H1 (cell line): ENCODE data around the gene TAC4. TPM values are rescaled to one million over a fixed set of nuclear protein-coding genes. Genes with fewer than 3 reads are reported as not detected.

ENCODE experiments used
- CTCF ChIA-PET: fragments of 300-600 bp; sonication (Branson Sonifier 250); formaldehyde crosslinking; loops from one replicate; lab custom pipeline; 2021; ENCODE audit not compliant: partially characterized antibody; lab: Charles Lee
- POLR2A ChIA-PET: fragments of 300-600 bp; sonication (Branson Sonifier 250); formaldehyde crosslinking; loops from one replicate; lab custom pipeline; 2021; ENCODE audit warnings: inconsistent platforms; ENCODE audit not compliant: partially characterized antibody; lab: Charles Lee
- DNase-seq, 2 experiments: peaks; one replicate each; pipeline versions ENCODE4 v3.0.0 to v3.0.0-alpha.2; 2010 to 2022; ENCODE audit warnings: low spot score in 2 of 2, low read depth in 1 of 2, mixed read lengths in 1 of 2
- FAIRE-seq: peaks from 2 replicates; lab custom pipeline; 2011; peaks lifted over from hg19 to GRCh38; lab: Jason Lieb, UNC
- H2AFZ ChIP-seq: 2 replicates; pipeline ENCODE4 v1.8.1; 2012; ENCODE audit warnings: low read length, inconsistent platforms
- H2AK5ac ChIP-seq: 2 replicates; pipeline ENCODE4 v1.6.1; 2013; ENCODE audit warnings: low read depth, low read length
- H2BK120ac ChIP-seq: replicated peaks from 2 replicates; pipeline ENCODE3; 2013; ENCODE audit warnings: low read depth, low read length, inconsistent platforms
- H2BK12ac ChIP-seq: 2 replicates; pipeline ENCODE4 v1.6.1; 2013; ENCODE audit warnings: low read depth, low read length
- H2BK15ac ChIP-seq: 2 replicates; pipeline ENCODE4 v1.6.1; 2013; ENCODE audit warnings: low read length
- H2BK20ac ChIP-seq: 2 replicates; pipeline ENCODE4 v1.6.1; 2013; ENCODE audit warnings: low read length
- H2BK5ac ChIP-seq: 2 replicates; pipeline ENCODE4 v1.6.1; 2013; ENCODE audit warnings: low read depth, low read length
- H3K14ac ChIP-seq: 2 replicates; pipeline ENCODE4 v1.6.1; 2013; ENCODE audit warnings: inconsistent platforms; ENCODE audit not compliant: insufficient read length
- H3K18ac ChIP-seq: 2 replicates; pipeline ENCODE4 v1.6.1; 2013; ENCODE audit warnings: low read length; ENCODE audit errors: extremely low read depth
- H3K23ac ChIP-seq: 2 replicates; pipeline ENCODE4 v1.6.1; 2013; ENCODE audit warnings: inconsistent platforms; ENCODE audit not compliant: insufficient read length
- H3K23me2 ChIP-seq: 2 replicates; pipeline ENCODE4 v1.6.1; 2013; ENCODE audit warnings: low read depth, low read length
- H3K27ac ChIP-seq: 2 replicates; pipeline ENCODE4 v1.6.1; 2011; ENCODE audit warnings: low read depth, low read length, inconsistent platforms
- H3K27me3 ChIP-seq, 4 experiments: replicated peaks in 1 of 4; 1 replicate in 1 of 4; 2 replicates in 3 of 4; pipeline versions ENCODE4 v1.6.1 to v1.8.1; 2011 to 2013; ENCODE audit warnings: low read length in 3 of 4, mild to moderate bottlenecking in 3 of 4, inconsistent platforms in 2 of 4, mixed read lengths in 2 of 4, moderate library complexity in 1 of 4; ENCODE audit not compliant: control insufficient read depth in 3 of 4, insufficient read depth in 3 of 4; ENCODE audit errors: extremely low read depth in 1 of 4
- H3K36me3 ChIP-seq, 4 experiments: 2 replicates each; pipeline versions ENCODE4 v1.6.1 to v1.8.1; 2011 to 2013; ENCODE audit warnings: mild to moderate bottlenecking in 4 of 4, low read length in 3 of 4, moderate library complexity in 2 of 4, control low read depth in 1 of 4, inconsistent platforms in 1 of 4; ENCODE audit not compliant: insufficient read depth in 4 of 4, control insufficient read depth in 2 of 4
- H3K4ac ChIP-seq: replicated peaks from 2 replicates; pipeline ENCODE3; 2013; ENCODE audit warnings: low read length, low read depth, mixed read lengths, inconsistent platforms; ENCODE audit not compliant: insufficient read length
- H3K4me1 ChIP-seq, 4 experiments: replicated peaks in 1 of 4; 1 replicate in 1 of 4; 2 replicates in 3 of 4; pipeline versions ENCODE4 v1.6.1 to v1.8.1; 2011 to 2013; ENCODE audit warnings: low read length in 3 of 4, inconsistent platforms in 2 of 4, mixed read lengths in 1 of 4; ENCODE audit not compliant: insufficient read depth in 4 of 4, control insufficient read depth in 3 of 4
- H3K4me2 ChIP-seq, 2 experiments: 2 replicates each; pipeline versions ENCODE4 v1.6.1 to v1.8.1; 2011 to 2013; ENCODE audit warnings: low read depth in 2 of 2, low read length in 2 of 2, control low read depth in 1 of 2, inconsistent platforms in 1 of 2, mild to moderate bottlenecking in 1 of 2; ENCODE audit not compliant: insufficient read depth in 1 of 2
- H3K4me3 ChIP-seq, 4 experiments: fragments of 200-600, 300-600 bp in 1 of 4; sonication (generic), shearing (Covaris generic), sonication (Bioruptor Twin) in 1 of 4; 2 replicates each; pipeline versions ENCODE4 v1.5.1 to v1.8.1; 2011 to 2016; ENCODE audit warnings: low read length in 4 of 4, low read depth in 3 of 4, control low read depth in 2 of 4, inconsistent platforms in 2 of 4, mild to moderate bottlenecking in 2 of 4, mixed read lengths in 1 of 4, moderate library complexity in 1 of 4; ENCODE audit not compliant: insufficient read depth in 2 of 4; ENCODE audit errors: extremely low read depth in 1 of 4
- H3K56ac ChIP-seq: replicated peaks from 2 replicates; pipeline ENCODE3; 2013; ENCODE audit warnings: low read depth, mild to moderate bottlenecking, mixed read lengths, low read length, inconsistent platforms; ENCODE audit not compliant: insufficient read length
- H3K79me1 ChIP-seq: 2 replicates; pipeline ENCODE4 v1.6.1; 2013; ENCODE audit warnings: low read depth, low read length, control low read depth
- H3K79me2 ChIP-seq, 2 experiments: 2 replicates each; pipeline versions ENCODE4 v1.6.1 to v1.8.1; 2012 to 2013; ENCODE audit warnings: low read length in 2 of 2, mild to moderate bottlenecking in 2 of 2, inconsistent platforms in 1 of 2; ENCODE audit not compliant: insufficient read depth in 2 of 2, control insufficient read depth in 1 of 2
- H3K9ac ChIP-seq, 4 experiments: replicated peaks in 1 of 4; 1 replicate in 1 of 4; 2 replicates in 3 of 4; pipeline versions ENCODE4 v1.6.1 to v1.8.1; 2011 to 2013; ENCODE audit warnings: low read depth in 3 of 4, low read length in 3 of 4, control low read depth in 2 of 4, mild to moderate bottlenecking in 2 of 4, moderate library complexity in 2 of 4, inconsistent platforms in 1 of 4; ENCODE audit errors: extremely low read depth in 1 of 4
- H3K9me3 ChIP-seq, 2 experiments: 2 replicates each; pipeline versions ENCODE4 v1.6.1 to v1.8.1; 2012 to 2013; ENCODE audit warnings: mild to moderate bottlenecking in 2 of 2, moderate library complexity in 2 of 2, control low read depth in 1 of 2, inconsistent platforms in 1 of 2, low read depth in 1 of 2, low read length in 1 of 2, mixed read lengths in 1 of 2; ENCODE audit not compliant: insufficient read depth in 2 of 2
- H4K20me1 ChIP-seq, 2 experiments: replicated peaks in 1 of 2; 2 replicates each; pipeline versions ENCODE3 to v1.8.1; 2011 to 2013; ENCODE audit warnings: inconsistent platforms in 2 of 2, low read length in 2 of 2, mild to moderate bottlenecking in 1 of 2; ENCODE audit not compliant: insufficient read depth in 2 of 2, control insufficient read depth in 1 of 2
- H4K5ac ChIP-seq: 2 replicates; pipeline ENCODE4 v1.6.1; 2013; ENCODE audit warnings: low read length, low read depth, mixed read lengths, inconsistent platforms; ENCODE audit not compliant: insufficient read length
- H4K8ac ChIP-seq: 2 replicates; pipeline ENCODE4 v1.8.0; 2013; ENCODE audit warnings: mild to moderate bottlenecking, moderate library complexity, low read length, inconsistent platforms; ENCODE audit not compliant: insufficient read depth; ENCODE audit errors: extremely low read depth
- H4K91ac ChIP-seq: replicated peaks from 2 replicates; pipeline ENCODE3; 2013; ENCODE audit warnings: low read length, mixed read lengths, inconsistent platforms; ENCODE audit not compliant: insufficient read length
- GABPA ChIP-seq: IDR thresholded peaks from 2 replicates; pipeline ENCODE4 v1.6.1; 2011; ENCODE audit warnings: mild to moderate bottlenecking, low read length, moderate library complexity, borderline replicate concordance; ENCODE audit not compliant: insufficient read depth
- SUZ12 ChIP-seq: fragments of 200-600 bp; sonication (generic); IDR thresholded peaks from 2 replicates; pipeline ENCODE4 v1.6.1; 2012; ENCODE audit warnings: mild to moderate bottlenecking, inconsistent platforms, low read length, moderate library complexity, mixed read lengths
- YY1 ChIP-seq: IDR thresholded peaks from 2 replicates; pipeline ENCODE4 v1.6.1; 2011; ENCODE audit warnings: low read depth, mild to moderate bottlenecking, low read length
- WGBS, 2 experiments: shearing (Covaris generic) in 1 of 2; methylation state at CpG; one replicate each; pipeline versions ENCODE4 v1.1.6 to v1.1.7; 2013 to 2015; ENCODE audit warnings: low lambda C conversion rate in 2 of 2, mixed read lengths in 2 of 2, inconsistent platforms in 1 of 2, low coverage in 1 of 2, missing lambda C conversion rate in 1 of 2; ENCODE audit not compliant: insufficient replicate concordance in 2 of 2, insufficient coverage in 1 of 2, insufficient read length in 1 of 2; ENCODE audit errors: extremely low coverage in 1 of 2, missing lambda C conversion rate in 1 of 2; 5-methylcytosine and 5-hydroxymethylcytosine counted together
- polyA plus RNA-seq, 7 experiments: library from polyadenylated mRNA; depleted of rRNA in 3 of 7; stranded (reverse) in 5 of 7; unstranded in 2 of 7; fragments of >200 nt in 5 of 7; fragments of 200-250 nt in 2 of 7; gene quantifications; 1 replicate in 5 of 7; 2 replicates in 1 of 7; 4 replicates in 1 of 7; pipeline versions ENCODE4 v1.2.1 to v1.2.3, GENCODE V29; 2011 to 2013; ENCODE audit warnings: missing spikeins in 2 of 7, mixed read lengths in 2 of 7
- total RNA-seq: library from RNA; stranded (reverse); fragmentation: NEBNext Ultra II Directional; extraction: Animal tissue kit (Norgen Biotek cat#: 25700); gene quantifications from 2 replicates; pipeline ENCODE4 v1.2.1, GENCODE V29; 2021

TAC4 gene
- total and polyA plus RNA-seq, 2 of the 8 experiments (the other 6 are each of a cell fraction or from before 2014, with no cell fraction given), result 0.15 TPM; not detected in 1

DNA sequence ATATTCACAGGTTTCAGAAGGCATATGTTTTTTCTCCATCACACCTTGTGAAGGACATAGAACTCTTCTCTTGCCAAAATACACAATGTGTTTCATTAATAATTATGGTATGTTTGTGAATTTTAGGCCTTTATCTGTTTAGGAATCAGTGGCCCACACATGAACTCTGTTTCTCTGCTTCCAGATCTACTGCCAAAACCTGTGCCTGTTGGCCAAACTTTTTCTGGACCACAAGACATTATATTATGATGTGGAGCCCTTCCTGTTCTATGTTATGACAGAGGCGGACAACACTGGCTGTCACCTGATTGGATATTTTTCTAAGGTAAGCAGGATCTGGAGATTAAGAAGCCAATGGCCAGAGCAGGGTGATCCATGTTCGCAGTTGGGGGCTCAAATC is 26.4 kb downstream of the TAC4 start:
- no peak overlapping the region for H4K5ac ChIP-seq
- no peaks in the 10 kb centered on the region for H3K9me3 ChIP-seq
- no peak overlapping the region for H3K9ac ChIP-seq
- no peak overlapping the region for H2BK20ac ChIP-seq
- no peaks in the 10 kb centered on the region; the same call in none of the 2 replicates for H3K79me1 ChIP-seq
- no peak for TF ChIP-seq SUZ12
- no peak for TF ChIP-seq YY1
- no peak for TF ChIP-seq GABPA
- peaks cover 28 to 68% (median 52%) of the 10 kb centered on the region in 4 experiments for H3K36me3 ChIP-seq
- no peak overlapping the region for H3K23ac ChIP-seq
- H4K20me1 ChIP-seq, result peaks cover 0 to 2% of the 10 kb centered on the region in 2 experiments
- H3K14ac ChIP-seq, result no peak overlapping the region
- no peak for FAIRE-seq
- H2BK120ac ChIP-seq, result no peak overlapping the region
- H4K91ac ChIP-seq, result no peak overlapping the region
- 88% methylated on average over 2 of the region's 2 CpGs; no CpG with 5 or more reads in 1 of the 2 experiments for WGBS, 2 experiments
- H3K27ac ChIP-seq, result no peak overlapping the region; the same call in 1 of the 2 replicates
- H3K23me2 ChIP-seq, result no peaks in the 10 kb centered on the region
- no peak overlapping the region for H4K8ac ChIP-seq
- no peak overlapping the region for H3K4me2 ChIP-seq
- H2BK12ac ChIP-seq, result no peak overlapping the region
- no peak overlapping the region for H3K56ac ChIP-seq
- no peak overlapping the region for H2AK5ac ChIP-seq
- ChIA-PET CTCF (interaction anchor here (0.6 to 1.2 kb wide), 4 partner anchors 23 to 205 kb away, joined by 3 to 6 read pairs (median 4); partner anchors contain the start of gene SLC35B1), POLR2A (interaction anchor here (0.6 to 2.9 kb wide), 5 partner anchors 9 to 113 kb away, joined by 3 to 13 read pairs (median 3); partner anchors contain the start of genes KAT7 and SLC35B1)
- H3K4ac ChIP-seq, result no peak overlapping the region
- no peak overlapping the region for H2AFZ ChIP-seq
- peaks cover 2 to 21% (median 12%) of the 10 kb centered on the region in 4 experiments; a peak in 6 of 7 replicates for H3K4me1 ChIP-seq
- no peak overlapping the region for H2BK15ac ChIP-seq
- DNase-seq, result no peak
- H2BK5ac ChIP-seq, result no peak overlapping the region
- no peak overlapping the region for H3K18ac ChIP-seq
- no peak overlapping the region for H3K4me3 ChIP-seq
- peaks cover 0 to 34% of the 10 kb centered on the region in 2 experiments; a peak in 3 of 4 replicates for H3K79me2 ChIP-seq
- H3K27me3 ChIP-seq, result no peaks in the 10 kb centered on the region
